IMR-90 (cell line): ENCODE data around the gene MIER2. TPM values are rescaled to one million over a fixed set of nuclear protein-coding genes. Genes with fewer than 3 reads are reported as not detected.

ENCODE experiments used
- ATAC-seq: fragments of 200-7000 bp; cut with Tn5 transposase; 2 replicates; pipeline ENCODE4 v1.9.1; 2020; ENCODE audit warnings: low read depth, mild to moderate bottlenecking, moderate library complexity
- BruUV-seq: library from RNA; stranded (reverse); fragments of 400-500 nt; replicated peaks from 2 replicates; lab custom pipeline; 2021; lab: Mats Ljungman, UMichigan
- CTCF ChIA-PET: fragments of 300-600 bp; formaldehyde crosslinking; extraction: SDS; loops from one replicate; lab custom pipeline; 2021; ENCODE audit warnings: antibody characterized with exemption; lab: Yijun Ruan, JAX
- POLR2A ChIA-PET: fragments of 300-600 bp; sonication (Branson Sonifier 250); formaldehyde crosslinking; loops from one replicate; lab custom pipeline; 2022; ENCODE audit warnings: antibody characterized with exemption; ENCODE audit not compliant: unreplicated experiment; lab: Charles Lee
- DNase-seq: peaks from one replicate; pipeline ENCODE4 v3.0.0; 2013
- H2AFZ ChIP-seq: replicated peaks from 2 replicates; pipeline ENCODE3; 2013; ENCODE audit warnings: low read length, mild to moderate bottlenecking; ENCODE audit not compliant: poor library complexity
- H2AK5ac ChIP-seq: 2 replicates; pipeline ENCODE4 v1.6.1; 2013; ENCODE audit warnings: low read depth, low read length, inconsistent platforms
- H2AK9ac ChIP-seq: replicated peaks from 2 replicates; pipeline ENCODE3; 2013; ENCODE audit warnings: mild to moderate bottlenecking, low read depth, low read length, moderate library complexity; ENCODE audit not compliant: poor library complexity
- H2BK120ac ChIP-seq: 2 replicates; pipeline ENCODE4 v1.6.1; 2013; ENCODE audit warnings: low read depth, low read length, inconsistent platforms
- H2BK15ac ChIP-seq: 3 replicates; pipeline ENCODE4 v1.6.1; 2013; ENCODE audit warnings: low read depth, low read length, inconsistent platforms
- H2BK20ac ChIP-seq: 2 replicates; pipeline ENCODE4 v1.6.1; 2013; ENCODE audit warnings: low read depth, mild to moderate bottlenecking, inconsistent platforms, low read length, moderate library complexity
- H2BK5ac ChIP-seq: 2 replicates; pipeline ENCODE4 v1.6.1; 2013; ENCODE audit warnings: mild to moderate bottlenecking, low read depth, low read length, inconsistent platforms; ENCODE audit not compliant: poor library complexity, severe bottlenecking
- H3K14ac ChIP-seq: replicated peaks from 2 replicates; pipeline ENCODE4 v1.6.1; 2013; ENCODE audit warnings: low read depth, low read length, inconsistent platforms
- H3K18ac ChIP-seq: 2 replicates; pipeline ENCODE4 v1.6.1; 2013; ENCODE audit warnings: low read depth, low read length, control low read depth
- H3K23ac ChIP-seq: 2 replicates; pipeline ENCODE4 v1.6.1; 2013; ENCODE audit warnings: low read depth, low read length, inconsistent platforms
- H3K27ac ChIP-seq: 2 replicates; pipeline ENCODE4 v1.5.1; 2013; ENCODE audit warnings: mild to moderate bottlenecking, control low read depth, low read length; ENCODE audit not compliant: insufficient read depth
- H3K27me3 ChIP-seq: 2 replicates; pipeline ENCODE4 v1.6.1; 2013; ENCODE audit warnings: low read length; ENCODE audit not compliant: control insufficient read depth, insufficient read depth
- H3K36me3 ChIP-seq: 2 replicates; pipeline ENCODE4 v1.6.1; 2013; ENCODE audit warnings: low read length, mixed read lengths; ENCODE audit not compliant: control insufficient read depth, insufficient read depth
- H3K4ac ChIP-seq: 2 replicates; pipeline ENCODE4 v1.6.1; 2013; ENCODE audit warnings: low read depth, low read length, inconsistent platforms
- H3K4me1 ChIP-seq: 2 replicates; pipeline ENCODE4 v1.6.1; 2013; ENCODE audit warnings: low read length, mixed read lengths; ENCODE audit not compliant: control insufficient read depth, insufficient read depth
- H3K4me2 ChIP-seq: 2 replicates; pipeline ENCODE4 v1.6.1; 2013; ENCODE audit warnings: low read depth, mild to moderate bottlenecking, control low read depth, low read length, moderate library complexity
- H3K4me3 ChIP-seq: 2 replicates; pipeline ENCODE4 v1.5.1; 2013; ENCODE audit warnings: low read depth, mild to moderate bottlenecking, control low read depth, low read length, moderate library complexity; ENCODE audit not compliant: insufficient read depth
- H3K56ac ChIP-seq: 2 replicates; pipeline ENCODE4 v1.6.1; 2013; ENCODE audit warnings: low read length, inconsistent platforms; ENCODE audit not compliant: insufficient read depth; ENCODE audit errors: extremely low read depth
- H3K79me1 ChIP-seq, 2 experiments: 2 replicates each; pipeline ENCODE4 v1.6.1; 2013; ENCODE audit warnings: low read length in 2 of 2, inconsistent platforms in 1 of 2, low read depth in 1 of 2
- H3K9ac ChIP-seq: 2 replicates; pipeline ENCODE4 v1.6.1; 2013; ENCODE audit warnings: low read depth, low read length, control low read depth
- H3K9me1 ChIP-seq: 2 replicates; pipeline ENCODE4 v1.6.1; 2013; ENCODE audit warnings: low read length, inconsistent platforms; ENCODE audit not compliant: insufficient read depth
- H3K9me3 ChIP-seq: 2 replicates; pipeline ENCODE4 v1.6.1; 2013; ENCODE audit warnings: low read length; ENCODE audit not compliant: control insufficient read depth, insufficient read depth
- H4K20me1 ChIP-seq: 2 replicates; pipeline ENCODE4 v1.6.1; 2013; ENCODE audit warnings: low read length, inconsistent platforms; ENCODE audit not compliant: insufficient read depth
- H4K5ac ChIP-seq: 2 replicates; pipeline ENCODE4 v1.6.1; 2013; ENCODE audit warnings: mild to moderate bottlenecking, low read depth, low read length, control low read depth
- H4K8ac ChIP-seq, 2 experiments: 2 replicates each; pipeline ENCODE4 v1.6.1; 2013; ENCODE audit warnings: low read depth in 2 of 2, low read length in 2 of 2, control low read depth in 1 of 2, inconsistent platforms in 1 of 2
- H4K91ac ChIP-seq: 2 replicates; pipeline ENCODE4 v1.6.1; 2013; ENCODE audit warnings: low read depth, low read length, inconsistent platforms; ENCODE audit not compliant: insufficient read depth
- CEBPB ChIP-seq: IDR thresholded peaks from 2 replicates; pipeline ENCODE4 v1.6.1; 2012; ENCODE audit warnings: low read depth, low read length, improper control_type of control experiment
- CHD1 ChIP-seq: IDR thresholded peaks from 2 replicates; pipeline ENCODE4 v1.6.1; 2012; ENCODE audit warnings: low read depth, low read length, improper control_type of control experiment
- ELK1 ChIP-seq: fragments of 150-350 bp; IDR thresholded peaks from 2 replicates; pipeline ENCODE4 v1.6.1; 2016; ENCODE audit warnings: low read depth, mild to moderate bottlenecking, low read length, moderate library complexity, borderline replicate concordance
- MAFK ChIP-seq: IDR thresholded peaks from 2 replicates; pipeline ENCODE4 v1.6.1; 2012; ENCODE audit warnings: low read depth, low read length, improper control_type of control experiment
- NFE2L2 ChIP-seq: fragments of 150-350 bp; IDR thresholded peaks from 2 replicates; pipeline ENCODE4 v1.6.1; 2016; ENCODE audit warnings: low read depth, mild to moderate bottlenecking, low read length
- POLR2A ChIP-seq: IDR thresholded peaks from 2 replicates; pipeline ENCODE4 v1.6.1; 2012; ENCODE audit warnings: mild to moderate bottlenecking, low read depth, low read length
- RCOR1 ChIP-seq: IDR thresholded peaks from 2 replicates; pipeline ENCODE4 v1.6.1; 2012; ENCODE audit warnings: mild to moderate bottlenecking, low read length, improper control_type of control experiment; ENCODE audit not compliant: insufficient replicate concordance
- SMC3 ChIP-seq: fragments of 150-350 bp; IDR thresholded peaks from 2 replicates; pipeline ENCODE4 v1.6.1; 2016; ENCODE audit warnings: low read depth, mild to moderate bottlenecking, antibody characterized with exemption, low read length, moderate library complexity
- WGBS, 2 experiments: methylation state at CpG; one replicate each; pipeline versions ENCODE4 v1.1.5 to v1.1.7; 2013; ENCODE audit warnings: missing lambda C conversion rate in 2 of 2; ENCODE audit not compliant: insufficient read length in 1 of 2; ENCODE audit errors: extremely low coverage in 2 of 2; 5-methylcytosine and 5-hydroxymethylcytosine counted together
- dilution Hi-C: fragments of 300-500 bp; cut with HindIII; formaldehyde crosslinking; loops from one replicate; pipeline ENCODE4 v1.14.3; 2018; ENCODE audit warnings: low sequenced_read_pairs; ENCODE audit not compliant: unreplicated experiment
- in situ Hi-C: fragments of 300-500 bp; cut with MboI; formaldehyde crosslinking; loops from 3 replicates; pipeline ENCODE4 v1.14.3; 2019; ENCODE audit warnings: low sequenced_read_pairs, inconsistent platforms, mixed read lengths
- intact Hi-C: fragments of 100-400 bp; cut with micrococcal nuclease; formaldehyde crosslinking; loops from 2 replicates; pipeline ENCODE4 v1.10.0; 2022
- polyA plus RNA-seq, 3 experiments: library from polyadenylated mRNA; depleted of rRNA; stranded (reverse); fragments of >200 nt; gene quantifications; 2 replicates each; pipeline ENCODE4 v1.2.3, GENCODE V29; 2012; ENCODE audit warnings: low replicate concordance in 1 of 3
- total RNA-seq: library from RNA; depleted of rRNA; stranded (reverse); fragments of >200 nt; gene quantifications from 2 replicates; pipeline ENCODE4 v1.2.3, GENCODE V29; 2012

MIER2 gene
- total and polyA plus RNA-seq, 2 of the 4 experiments (the other 2 are of a cell fraction): 28.0 to 28.4 TPM

GRCh38 chr19:341386-342127, 3.0 kb downstream of the MIER2 start:
- H3K27me3 ChIP-seq: no peaks in the 10 kb centered on the region
- no peak overlapping the region for H2AK5ac ChIP-seq
- H3K9me1 ChIP-seq: peaks cover 22% of the 10 kb centered on the region
- no peak for DNase-seq
- 92% methylated on average over 8 of the region's 12 CpGs; no CpG with 5 or more reads in 1 of the 2 experiments for WGBS, 2 experiments
- peaks cover 23 to 60% of the 10 kb centered on the region in 2 experiments for H3K79me1 ChIP-seq
- peaks cover 8% of the 10 kb centered on the region for H3K36me3 ChIP-seq
- POLR2A ChIA-PET: no interaction called here
- in situ Hi-C loops (no loop called here), dilution Hi-C loops (no loop called here), intact Hi-C loops (loop anchor here (10.0 kb wide), 1 partner anchor 143 kb away; no protein-coding TSS in a partner anchor)
- H3K4me2 ChIP-seq: peak overlapping the region; percentile 100
- H3K14ac ChIP-seq: no peak overlapping the region
- no peak overlapping the region for H2AK9ac ChIP-seq
- peaks cover 18% of the 10 kb centered on the region for H3K4me1 ChIP-seq
- H3K56ac ChIP-seq: no peak overlapping the region
- no peak overlapping the region for H4K8ac ChIP-seq
- H3K9me3 ChIP-seq: no peaks in the 10 kb centered on the region; the same call in 1 of the 2 replicates
- H3K18ac ChIP-seq: no peak overlapping the region
- no peak overlapping the region for H2BK20ac ChIP-seq
- peak overlapping the region; percentile 14 for H2AFZ ChIP-seq
- no peak overlapping the region for H3K4me3 ChIP-seq
- H3K23ac ChIP-seq: no peak overlapping the region
- no peak overlapping the region for H2BK5ac ChIP-seq
- no peak for TF ChIP-seq MAFK
- no peak for TF ChIP-seq NFE2L2
- no peak for TF ChIP-seq RCOR1
- TF ChIP-seq POLR2A: no peak
- TF ChIP-seq CEBPB: no peak
- no peak for TF ChIP-seq ELK1
- no peak for TF ChIP-seq CHD1
- TF ChIP-seq SMC3: no peak
- no peak overlapping the region for H4K91ac ChIP-seq
- no peak overlapping the region for H3K4ac ChIP-seq
- no peak overlapping the region for H3K9ac ChIP-seq
- BruUV-seq: no TSS peak
- no peak overlapping the region for H2BK15ac ChIP-seq
- H3K27ac ChIP-seq: no peak overlapping the region
- CTCF ChIA-PET: no interaction called here
- peaks cover 63% of the 10 kb centered on the region for H4K20me1 ChIP-seq
- ATAC-seq: no peak
- no peak overlapping the region for H2BK120ac ChIP-seq
- no peak overlapping the region for H4K5ac ChIP-seq
